ENCODE results near the gene BHMT2. TPM values are rescaled to one million over a fixed set of nuclear protein-coding genes. Genes with fewer than 3 reads are reported as not detected.

The BHMT2 gene
- total RNA-seq, 4 donors from 2014 or later = 1.5 to 13.9 (median 5.1) TPM

DNA sequence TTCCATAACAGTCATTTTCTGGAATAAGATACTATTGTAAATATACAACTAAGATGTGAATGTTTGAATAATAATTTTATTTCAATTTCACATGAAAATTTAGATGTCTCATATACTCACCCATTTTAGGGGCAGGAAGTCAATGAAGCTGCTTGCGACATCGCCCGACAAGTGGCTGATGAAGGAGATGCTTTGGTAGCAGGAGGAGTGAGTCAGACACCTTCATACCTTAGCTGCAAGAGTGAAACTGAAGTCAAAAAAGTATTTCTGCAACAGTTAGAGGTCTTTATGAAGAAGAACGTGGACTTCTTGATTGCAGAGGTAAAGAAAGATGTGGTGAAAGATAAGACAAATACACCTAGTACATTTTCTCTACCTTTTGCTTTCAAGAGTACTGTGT is 50.7 kb downstream of the BHMT2 start:
- TF ChIP-seq, protein P1, sequence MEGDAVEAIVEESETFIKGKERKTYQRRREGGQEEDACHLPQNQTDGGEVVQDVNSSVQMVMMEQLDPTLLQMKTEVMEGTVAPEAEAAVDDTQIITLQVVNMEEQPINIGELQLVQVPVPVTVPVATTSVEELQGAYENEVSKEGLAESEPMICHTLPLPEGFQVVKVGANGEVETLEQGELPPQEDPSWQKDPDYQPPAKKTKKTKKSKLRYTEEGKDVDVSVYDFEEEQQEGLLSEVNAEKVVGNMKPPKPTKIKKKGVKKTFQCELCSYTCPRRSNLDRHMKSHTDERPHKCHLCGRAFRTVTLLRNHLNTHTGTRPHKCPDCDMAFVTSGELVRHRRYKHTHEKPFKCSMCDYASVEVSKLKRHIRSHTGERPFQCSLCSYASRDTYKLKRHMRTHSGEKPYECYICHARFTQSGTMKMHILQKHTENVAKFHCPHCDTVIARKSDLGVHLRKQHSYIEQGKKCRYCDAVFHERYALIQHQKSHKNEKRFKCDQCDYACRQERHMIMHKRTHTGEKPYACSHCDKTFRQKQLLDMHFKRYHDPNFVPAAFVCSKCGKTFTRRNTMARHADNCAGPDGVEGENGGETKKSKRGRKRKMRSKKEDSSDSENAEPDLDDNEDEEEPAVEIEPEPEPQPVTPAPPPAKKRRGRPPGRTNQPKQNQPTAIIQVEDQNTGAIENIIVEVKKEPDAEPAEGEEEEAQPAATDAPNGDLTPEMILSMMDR (IDR thresholded peaks at IDR 0.05) = no peak
- TF ChIP-seq POLR2A (IDR thresholded peaks at IDR 0.05) = no peak
- no peaks in the 10 kb centered on the region for H3K27me3 ChIP-seq
- H3K27ac ChIP-seq = no peak overlapping the region
- no peak for DNase-seq
- 72 to 85% methylated on average over 4 of the region's 4 CpGs for WGBS, 2 donors
- no peaks in the 10 kb centered on the region for H3K4me1 ChIP-seq
- no peaks in the 10 kb centered on the region for H3K36me3 ChIP-seq
- intact Hi-C loops (cut with DNase I) = no loop called here
- no peak overlapping the region for H3K4me3 ChIP-seq
- no peaks in the 10 kb centered on the region for H3K9me3 ChIP-seq

DNA sequence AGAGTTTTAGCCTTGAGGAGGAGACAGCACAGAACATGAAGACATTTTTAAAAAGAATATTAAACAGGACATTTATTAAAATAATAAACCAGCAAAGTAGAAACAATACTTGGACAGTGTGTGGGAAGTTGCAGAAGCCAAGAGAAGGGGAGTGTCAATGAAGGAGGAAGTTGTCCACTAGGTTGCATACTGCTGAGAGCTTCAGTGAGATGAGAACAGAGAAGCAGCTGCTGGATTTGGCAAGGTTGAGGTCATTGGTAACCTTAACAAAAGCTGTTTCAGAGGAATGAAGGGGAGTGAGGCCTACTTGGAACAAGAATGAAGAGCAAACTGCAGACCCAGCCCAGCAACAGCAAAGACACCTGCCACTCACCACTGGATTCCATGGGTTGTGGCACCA is 53.4 kb downstream of the BHMT2 start:
- DNase-seq = no peak
- H3K4me3 ChIP-seq = no peak overlapping the region
- no peak for TF ChIP-seq POLR2A (IDR thresholded peaks at IDR 0.05)
- TF ChIP-seq, protein P1 (IDR thresholded peaks at IDR 0.05) = no peak
- H3K27me3 ChIP-seq = no peaks in the 10 kb centered on the region
- intact Hi-C loops (cut with DNase I) = no loop called here
- no peaks in the 10 kb centered on the region for H3K4me1 ChIP-seq
- H3K36me3 ChIP-seq = no peaks in the 10 kb centered on the region
- no peaks in the 10 kb centered on the region for H3K9me3 ChIP-seq
- H3K27ac ChIP-seq = no peak overlapping the region

DNA sequence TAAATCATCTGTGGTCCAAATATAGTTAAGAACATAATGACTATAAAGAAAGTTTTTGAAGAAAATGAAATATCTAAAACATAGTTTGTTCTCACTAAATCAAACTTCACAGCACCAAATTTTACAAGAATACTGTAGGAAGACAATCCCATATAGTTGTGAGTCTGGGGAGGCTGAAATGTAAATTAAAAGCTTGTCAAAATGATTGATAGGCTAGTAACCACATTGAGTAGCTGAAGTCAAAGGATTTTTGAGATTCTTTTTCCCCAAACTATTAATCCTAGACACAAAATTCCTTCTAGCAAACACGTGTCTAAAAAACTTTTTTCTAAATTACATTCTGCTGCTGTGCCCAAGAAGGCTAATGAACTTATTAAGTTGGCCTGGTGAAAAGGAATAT is 55.0 kb downstream of the BHMT2 start:
- Histone ChIP-seq H3K4me3 (no peak overlapping the region), H3K4me1 (no peaks in the 10 kb centered on the region), H3K9me3 (no peaks in the 10 kb centered on the region), H3K27ac (no peak overlapping the region), H3K27me3 (no peaks in the 10 kb centered on the region), H3K36me3 (no peaks in the 10 kb centered on the region)
- DNase-seq = no peak
- 53 to 63% methylated on average over 1 of the region's 1 CpG for WGBS, 2 donors
- TF ChIP-seq, protein P1 (IDR thresholded peaks at IDR 0.05) = no peak
- no peak for TF ChIP-seq POLR2A (IDR thresholded peaks at IDR 0.05)
- intact Hi-C loops (cut with DNase I) = no loop called here

DNA sequence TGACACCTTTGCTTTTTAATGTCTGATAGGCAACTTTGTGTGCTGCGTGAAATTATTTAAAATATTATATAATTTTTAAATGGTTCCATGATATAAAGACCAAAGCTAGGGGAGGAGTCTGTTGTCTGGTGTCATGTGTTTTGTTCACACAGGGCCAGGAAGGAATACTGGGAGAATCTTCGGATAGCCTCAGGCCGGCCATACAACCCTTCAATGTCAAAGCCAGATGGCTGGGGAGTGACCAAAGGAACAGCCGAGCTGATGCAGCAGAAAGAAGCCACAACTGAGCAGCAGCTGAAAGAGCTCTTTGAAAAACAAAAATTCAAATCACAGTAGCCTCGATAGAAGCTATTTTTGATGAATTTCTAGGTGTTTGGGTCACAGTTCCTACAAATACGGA is 61.2 kb downstream of the BHMT2 start:
- no peak for TF ChIP-seq POLR2A (IDR thresholded peaks at IDR 0.05)
- TF ChIP-seq, protein P1 (IDR thresholded peaks at IDR 0.05) = no peak
- H3K36me3 ChIP-seq = no peaks in the 10 kb centered on the region
- intact Hi-C loops (cut with DNase I) = loop anchor here (5.0 to 10.0 kb wide), 2 partner anchors 108 to 334 kb away; no protein-coding TSS in a partner anchor

DNA sequence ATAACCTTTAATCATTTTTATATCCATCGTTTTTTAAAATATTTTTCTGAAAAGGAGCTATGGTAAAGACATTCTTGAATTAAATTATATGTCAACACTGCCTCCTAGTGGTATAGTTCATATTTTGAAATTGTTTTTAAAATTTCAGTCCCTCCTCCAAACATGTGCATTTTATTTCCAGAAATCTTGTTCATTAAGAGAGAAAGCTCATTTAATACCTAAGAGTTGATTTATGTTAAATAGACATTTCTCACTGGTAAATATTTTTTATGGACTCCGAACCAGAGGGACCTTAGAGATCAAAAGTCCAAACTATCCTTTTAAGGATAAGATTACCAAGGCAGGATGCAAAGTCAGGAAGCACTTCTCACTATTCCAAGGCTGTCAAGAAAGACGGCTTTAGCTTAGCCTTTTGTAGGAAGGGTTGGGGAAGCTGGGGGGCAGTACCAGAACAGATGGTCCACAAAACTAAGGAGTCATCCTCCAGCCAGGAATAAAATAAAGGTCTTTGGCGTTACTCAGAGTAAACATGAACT is 63.6 kb downstream of the BHMT2 start:
- Histone ChIP-seq H3K4me1 (peaks cover 0 to 15% (median 7%) of the 10 kb centered on the region in 3 donors), H3K4me3 (peak overlapping the region in 3 of 4 donors; percentile 25 to 56 (median 25)), H3K27me3 (no peaks in the 10 kb centered on the region), H3K36me3 (no peaks in the 10 kb centered on the region), H3K9me3 (no peaks in the 10 kb centered on the region), H3K27ac (peak overlapping the region; percentile 10 to 78 (median 73))
- TF ChIP-seq, protein P1 (IDR thresholded peaks at IDR 0.05) = peak in 4 of 6 experiments; percentile 30 to 63 (median 52)
- TF ChIP-seq POLR2A (IDR thresholded peaks at IDR 0.05) = no peak
- no peak for DNase-seq
- 7 to 8% methylated on average over 4 of the region's 4 CpGs for WGBS, 2 donors
- intact Hi-C loops (cut with DNase I) = loop anchor here (5.0 to 10.0 kb wide), 2 partner anchors 111 to 332 kb away; no protein-coding TSS in a partner anchor

More for the DNA sequence above, 61.2 kb downstream of the BHMT2 start:
- Histone ChIP-seq H3K4me3 (no peak overlapping the region), H3K27ac (no peak overlapping the region), H3K27me3 (no peaks in the 10 kb centered on the region), H3K9me3 (no peaks in the 10 kb centered on the region), H3K4me1 (peaks cover 0 to 15% (median 7%) of the 10 kb centered on the region in 3 donors)
- no peak for DNase-seq
- 77 to 79% methylated on average over 6 of the region's 6 CpGs for WGBS, 2 donors

Data from esophagus squamous epithelium (tissue), 5 donors.